HG03575 (cell line): ENCODE results near the gene S100A5.
"Not testable (repeated sequence)": the region's sequence is repeated elsewhere in the genome, so short reads cannot be mapped to it uniquely, and the experiment has no call there.

Experiments
- ATAC-seq: cut with Tn5 transposase; IDR thresholded peaks from one replicate; pipeline ENCODE4 v1.9.1; 2021; ENCODE audit not compliant: unreplicated experiment, insufficient number of reproducible peaks, low FRiP score; ENCODE audit errors: extremely low read depth

The S100A5 gene

GRCh38 chr1:153540394-153541361 lies at the start of gene S100A5:
Gene S100A5, minus strand, starts transcription at chr1:153540934. Its CDS starts 743 bp downstream, at chr1:153540191.
- ATAC-seq = no peak

GRCh38 chr1:153588482-153588881 lies 47.7 kb upstream of the S100A5 start:
- ATAC-seq = no peak

- ATAC-seq = not testable (repeated sequence)
Observed at GRCh38 chr1:153588033-153588432, 47.3 kb upstream of the S100A5 start.

- ATAC-seq = no peak
Observed at GRCh38 chr1:153587314-153587713, 46.6 kb upstream of the S100A5 start.

- ATAC-seq = no peak
Observed at GRCh38 chr1:153586347-153586746, 45.6 kb upstream of the S100A5 start.

GRCh38 chr1:153585006-153585405 lies 44.3 kb upstream of the S100A5 start:
- no peak for ATAC-seq

- no peak for ATAC-seq
Observed at GRCh38 chr1:153583976-153584375, 43.2 kb upstream of the S100A5 start.

- ATAC-seq = not testable (repeated sequence)
Observed at GRCh38 chr1:153583514-153583913, 42.8 kb upstream of the S100A5 start.

- not testable (repeated sequence) for ATAC-seq
Observed at GRCh38 chr1:153582836-153583235, 42.1 kb upstream of the S100A5 start.

GRCh38 chr1:153578936-153579335 lies 38.2 kb upstream of the S100A5 start:
- no peak for ATAC-seq

GRCh38 chr1:153578490-153578889 lies 37.8 kb upstream of the S100A5 start:
- ATAC-seq = no peak

GRCh38 chr1:153577624-153578051 lies 36.9 kb upstream of the S100A5 start:
- ATAC-seq = no peak

- ATAC-seq = no peak
Observed at GRCh38 chr1:153577138-153577537, 36.4 kb upstream of the S100A5 start.

- not testable (repeated sequence) for ATAC-seq
Observed at GRCh38 chr1:153575497-153575896, 34.8 kb upstream of the S100A5 start.

- ATAC-seq = not testable (repeated sequence)
Observed at GRCh38 chr1:153575081-153575491, 34.4 kb upstream of the S100A5 start.

- no peak for ATAC-seq
Observed at GRCh38 chr1:153573351-153573750, 32.6 kb upstream of the S100A5 start.

- no peak for ATAC-seq
Observed at GRCh38 chr1:153572569-153573015, 31.9 kb upstream of the S100A5 start.

- ATAC-seq = no peak
Observed at GRCh38 chr1:153571706-153572105, 31.0 kb upstream of the S100A5 start.

- ATAC-seq = no peak
Observed at GRCh38 chr1:153570874-153571273, 30.1 kb upstream of the S100A5 start.

- ATAC-seq = no peak
Observed at GRCh38 chr1:153569465-153569864, 28.7 kb upstream of the S100A5 start.
